ENCODE results near the gene LAMA5. TPM values are rescaled to one million over a fixed set of nuclear protein-coding genes. Genes with fewer than 3 reads are reported as not detected.
A peak's percentile ranks its signal among the peaks of the same experiment; 100 is the strongest.
"Not testable (repeated sequence)": the region's sequence is repeated elsewhere in the genome, so short reads cannot be mapped to it uniquely, and the experiment has no call there.

The LAMA5 gene
- total and polyA plus RNA-seq, 3 experiments from 2014 or later, result 0.13 to 0.78 TPM; not detected in 1

- Histone ChIP-seq H3K4me1 (ENCODE audit: insufficient read depth, low read length) (peaks cover 6% of the 10 kb centered on the region), H3K27me3 (ENCODE audit: insufficient read depth, low read length, poor library complexity, severe bottlenecking) (no peaks in the 10 kb centered on the region), H3K36me3 (ENCODE audit: insufficient read depth, low read length) (peaks cover 5% of the 10 kb centered on the region), H3K4me3 (ENCODE audit: low read length) (no peak overlapping the region), H3K27ac (ENCODE audit: low read depth, low read length) (no peak overlapping the region), H3K9me3 (ENCODE audit: low read length) (no peaks in the 10 kb centered on the region)
- Mint-ChIP-seq H3K9me3 (no peaks in the 10 kb centered on the region), H3K4me3 (no peak overlapping the region), H3K27ac (no peak overlapping the region), H3K4me1 (peaks cover 10 to 12% (median 10%) of the 10 kb centered on the region in 3 donors), H3K27me3 (peaks cover under 1% of the 10 kb centered on the region in 2 donors), H3K36me3 (peaks cover 4 to 8% (median 5%) of the 10 kb centered on the region in 3 donors)
- ChIA-PET POLR2A (no interaction called here), CTCF (no interaction called here)
- no peak for DNase-seq
Measured at GRCh38 chr20:62378215-62378614, 11.1 kb upstream of the LAMA5 start.

GRCh38 chr20:62377615-62378178 lies 10.6 kb upstream of the LAMA5 start:
- CTCF ChIA-PET, result no interaction called here
- peaks cover 3% of the 10 kb centered on the region for H3K4me1 ChIP-seq (ENCODE audit: insufficient read depth, low read length)
- Mint-ChIP-seq H3K27me3 (peaks cover 3 to 6% of the 10 kb centered on the region in 2 donors), H3K27ac (no peak overlapping the region), H3K4me1 (peaks cover 7 to 9% (median 8%) of the 10 kb centered on the region in 3 donors), H3K9me3 (no peaks in the 10 kb centered on the region), H3K4me3 (no peak overlapping the region), H3K36me3 (peaks cover 4 to 6% (median 5%) of the 10 kb centered on the region in 3 donors)
- peaks cover 5% of the 10 kb centered on the region for H3K36me3 ChIP-seq (ENCODE audit: insufficient read depth, low read length)
- no peaks in the 10 kb centered on the region for H3K9me3 ChIP-seq (ENCODE audit: low read length)
- H3K27ac ChIP-seq (ENCODE audit: low read depth, low read length), result no peak overlapping the region
- no peak overlapping the region for H3K4me3 ChIP-seq (ENCODE audit: low read length)
- POLR2A ChIA-PET, result no interaction called here
- no peak for DNase-seq
- no peaks in the 10 kb centered on the region for H3K27me3 ChIP-seq (ENCODE audit: insufficient read depth, low read length, poor library complexity, severe bottlenecking)

- peak overlapping the region in 2 of 8 donors; percentile 57 to 65 for H3K27ac Mint-ChIP-seq
- H3K4me3 ChIP-seq (ENCODE audit: low read length), result no peak overlapping the region
- H3K36me3 ChIP-seq (ENCODE audit: insufficient read depth, low read length), result peaks cover 4% of the 10 kb centered on the region
- CTCF ChIA-PET, result no interaction called here
- H3K36me3 Mint-ChIP-seq, result peaks cover 3 to 4% (median 4%) of the 10 kb centered on the region in 3 donors
- H3K27me3 Mint-ChIP-seq, result peaks cover 3 to 6% of the 10 kb centered on the region in 2 donors
- H3K4me1 Mint-ChIP-seq, result peaks cover 2 to 4% (median 4%) of the 10 kb centered on the region in 3 donors
- POLR2A ChIA-PET, result no interaction called here
- no peaks in the 10 kb centered on the region for H3K9me3 ChIP-seq (ENCODE audit: low read length)
- no peak for DNase-seq
- H3K27ac ChIP-seq (ENCODE audit: low read depth, low read length), result no peak overlapping the region
- no peak overlapping the region for H3K4me3 Mint-ChIP-seq
- H3K9me3 Mint-ChIP-seq, result no peaks in the 10 kb centered on the region
- no peaks in the 10 kb centered on the region for H3K4me1 ChIP-seq (ENCODE audit: insufficient read depth, low read length)
- H3K27me3 ChIP-seq (ENCODE audit: insufficient read depth, low read length, poor library complexity, severe bottlenecking), result no peaks in the 10 kb centered on the region
Measured at GRCh38 chr20:62377064-62377461, 10.0 kb upstream of the LAMA5 start.

- no peaks in the 10 kb centered on the region for H3K9me3 Mint-ChIP-seq
- Histone ChIP-seq H3K27me3 (ENCODE audit: insufficient read depth, low read length, poor library complexity, severe bottlenecking) (no peaks in the 10 kb centered on the region), H3K4me3 (ENCODE audit: low read length) (no peak overlapping the region), H3K9me3 (ENCODE audit: low read length) (no peaks in the 10 kb centered on the region), H3K4me1 (ENCODE audit: insufficient read depth, low read length) (no peaks in the 10 kb centered on the region), H3K27ac (ENCODE audit: low read depth, low read length) (no peak overlapping the region), H3K36me3 (ENCODE audit: insufficient read depth, low read length) (no peaks in the 10 kb centered on the region)
- POLR2A ChIA-PET, result no interaction called here
- no peak overlapping the region for H3K4me3 Mint-ChIP-seq
- CTCF ChIA-PET, result no interaction called here
- no peak for DNase-seq
- H3K4me1 Mint-ChIP-seq, result no peaks in the 10 kb centered on the region
- no peaks in the 10 kb centered on the region for H3K36me3 Mint-ChIP-seq
- H3K27me3 Mint-ChIP-seq, result peaks cover 3 to 6% of the 10 kb centered on the region in 2 donors
- H3K27ac Mint-ChIP-seq, result peak overlapping the region in 1 of 8 donors; percentile 65
Measured at GRCh38 chr20:62376112-62377063, 9.3 kb upstream of the LAMA5 start.

GRCh38 chr20:62374331-62375152 lies 7.4 kb upstream of the LAMA5 start:
- ChIA-PET CTCF (no interaction called here), POLR2A (no interaction called here)
- Mint-ChIP-seq H3K27ac (peak overlapping the region in 1 of 8 donors; percentile 49), H3K4me3 (no peak overlapping the region), H3K9me3 (no peaks in the 10 kb centered on the region), H3K27me3 (peaks cover 4 to 7% of the 10 kb centered on the region in 2 donors), H3K4me1 (no peaks in the 10 kb centered on the region), H3K36me3 (no peaks in the 10 kb centered on the region)
- Histone ChIP-seq H3K36me3 (ENCODE audit: insufficient read depth, low read length) (no peaks in the 10 kb centered on the region), H3K4me3 (ENCODE audit: low read length) (no peak overlapping the region), H3K4me1 (ENCODE audit: insufficient read depth, low read length) (no peaks in the 10 kb centered on the region), H3K27ac (ENCODE audit: low read depth, low read length) (no peak overlapping the region), H3K9me3 (ENCODE audit: low read length) (no peaks in the 10 kb centered on the region), H3K27me3 (ENCODE audit: insufficient read depth, low read length, poor library complexity, severe bottlenecking) (peaks cover under 1% of the 10 kb centered on the region)
- DNase-seq, result no peak

- H3K9me3 Mint-ChIP-seq; H3K4me3 Mint-ChIP-seq; H3K4me1 ChIP-seq (ENCODE audit: insufficient read depth, low read length); DNase-seq; CTCF ChIA-PET; H3K27ac Mint-ChIP-seq; POLR2A ChIA-PET; H3K4me1 Mint-ChIP-seq; H3K36me3 Mint-ChIP-seq; H3K36me3 ChIP-seq (ENCODE audit: insufficient read depth, low read length); H3K27ac ChIP-seq (ENCODE audit: low read depth, low read length); H3K27me3 ChIP-seq (ENCODE audit: insufficient read depth, low read length, poor library complexity, severe bottlenecking); H3K4me3 ChIP-seq (ENCODE audit: low read length); H3K9me3 ChIP-seq (ENCODE audit: low read length): not testable (repeated sequence)
- H3K27me3 Mint-ChIP-seq, result peaks cover 8 to 12% of the 10 kb centered on the region in 2 donors
Measured at GRCh38 chr20:62373631-62374179, 6.6 kb upstream of the LAMA5 start.

GRCh38 chr20:62372042-62372993 lies 5.2 kb upstream of the LAMA5 start:
- Histone ChIP-seq H3K27ac (ENCODE audit: low read depth, low read length) (no peak overlapping the region), H3K36me3 (ENCODE audit: insufficient read depth, low read length) (no peaks in the 10 kb centered on the region), H3K4me3 (ENCODE audit: low read length) (no peak overlapping the region), H3K27me3 (ENCODE audit: insufficient read depth, low read length, poor library complexity, severe bottlenecking) (peaks cover 13% of the 10 kb centered on the region), H3K4me1 (ENCODE audit: insufficient read depth, low read length) (peaks cover 11% of the 10 kb centered on the region), H3K9me3 (ENCODE audit: low read length) (no peaks in the 10 kb centered on the region)
- no peaks in the 10 kb centered on the region for H3K9me3 Mint-ChIP-seq
- no peak for DNase-seq
- H3K27ac Mint-ChIP-seq, result no peak overlapping the region
- peaks cover 13 to 16% of the 10 kb centered on the region in 2 donors for H3K27me3 Mint-ChIP-seq
- no peaks in the 10 kb centered on the region for H3K36me3 Mint-ChIP-seq
- H3K4me3 Mint-ChIP-seq, result no peak overlapping the region
- ChIA-PET POLR2A (no interaction called here), CTCF (interaction anchor here (1.2 kb wide), 1 partner anchor 11 kb away, joined by 4 read pairs; no protein-coding TSS in a partner anchor)
- peaks cover 0 to 8% (median 2%) of the 10 kb centered on the region in 3 donors for H3K4me1 Mint-ChIP-seq
